Activated CD8-positive, alpha-beta memory T cell treated with anti-CD3 and anti-CD28 coated beads, Interleukin-2, amount 10 ng/mL, durations not matched to agents 7 days and 5 days (primary cell): ENCODE measurements around the gene DNAL4. TPM values are rescaled to one million over a fixed set of nuclear protein-coding genes. Genes with fewer than 3 reads are reported as not detected.

Experiments
- ATAC-seq: fragments of 150-1000 bp; cut with Tn5 transposase; one replicate; pipeline ENCODE4 v1.10.0; 2021; ENCODE audit warnings: moderate library complexity
- CTCF ChIA-PET: fragments of 350-600 bp; sonication (Branson Sonifier 250); formaldehyde crosslinking; loops from one replicate; lab custom pipeline; 2021; ENCODE audit warnings: antibody characterized with exemption; lab: Charles Lee
- DNase-seq: peaks from one replicate; pipeline ENCODE4 v3.0.0-alpha.2; 2020
- H3K27ac Mint-ChIP-seq: one replicate; pipeline ENCODE4 v1.8.0; 2021; ENCODE audit warnings: mild to moderate bottlenecking, mixed read lengths
- H3K27me3 Mint-ChIP-seq: one replicate; pipeline ENCODE4 v1.8.0; 2021; ENCODE audit warnings: mixed read lengths
- H3K36me3 Mint-ChIP-seq: one replicate; pipeline ENCODE4 v1.8.0; 2021; ENCODE audit warnings: mild to moderate bottlenecking, mixed read lengths
- H3K4me1 Mint-ChIP-seq: one replicate; pipeline ENCODE4 v1.8.0; 2021; ENCODE audit warnings: mixed read lengths
- H3K4me3 Mint-ChIP-seq: one replicate; pipeline ENCODE4 v1.8.0; 2021; ENCODE audit warnings: mild to moderate bottlenecking, moderate library complexity, mixed read lengths
- H3K9me3 Mint-ChIP-seq: one replicate; pipeline ENCODE4 v1.8.0; 2022; ENCODE audit warnings: low read depth, mixed read lengths
- total RNA-seq, 2 experiments: library from RNA; stranded (reverse); gene quantifications; one replicate each; pipeline ENCODE4 v1.2.3, GENCODE V29; 2021

The DNAL4 gene, protein sequence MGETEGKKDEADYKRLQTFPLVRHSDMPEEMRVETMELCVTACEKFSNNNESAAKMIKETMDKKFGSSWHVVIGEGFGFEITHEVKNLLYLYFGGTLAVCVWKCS
- 1 to 10 TPM; 8.2 to 8.9 TPM for total RNA-seq

DNA sequence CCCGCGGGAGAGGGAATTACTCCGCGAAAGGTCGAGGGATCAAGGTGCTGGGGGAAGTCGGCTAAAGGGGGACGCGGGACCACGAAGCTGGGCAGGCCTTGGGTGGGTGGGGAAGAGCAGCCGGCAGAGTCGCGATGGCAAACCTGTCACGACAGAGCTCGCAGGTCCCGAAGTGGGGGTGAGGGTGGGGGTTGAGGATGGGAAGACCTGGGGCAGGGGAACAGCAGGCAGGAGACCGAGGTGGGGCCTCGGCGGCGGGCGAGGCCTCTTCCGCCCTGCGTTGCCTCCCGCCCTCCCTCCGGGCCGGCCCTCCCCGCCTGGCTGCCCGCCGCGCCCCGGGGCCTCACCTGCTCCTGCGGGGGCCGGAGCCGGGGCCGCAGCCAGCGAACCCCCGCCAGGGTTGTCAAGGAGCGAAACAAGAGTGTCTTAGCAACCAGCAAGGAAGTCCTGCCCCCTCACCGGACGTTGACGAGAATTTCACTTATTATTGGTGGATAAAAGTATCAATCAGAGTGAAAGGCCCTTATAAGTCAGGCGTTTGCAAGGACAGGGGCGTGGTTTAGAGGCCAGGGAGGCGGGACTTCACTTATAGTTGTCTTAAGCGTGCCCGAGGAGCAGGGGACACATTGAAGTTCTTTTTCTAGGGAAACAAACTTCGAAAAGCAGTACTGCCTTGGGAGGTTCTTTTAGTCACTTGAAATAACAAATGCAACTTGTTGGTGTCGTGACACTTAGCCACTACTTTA lies at the start of gene DNAL4:
Gene DNAL4 (minus strand): TSS at position 423 of the 746 bp plus-strand sequence. CDS start 11,412 bp downstream, outside the sequence.
- H3K27ac Mint-ChIP-seq, result peak within 1 kb of the TSS; percentile 75
- H3K9me3 Mint-ChIP-seq, result no peaks in the 10 kb centered on the region
- H3K4me3 Mint-ChIP-seq, result peak within 1 kb of the TSS; percentile 79
- CTCF ChIA-PET, result interaction anchor here (1.3 to 1.4 kb wide), 2 partner anchors 28 to 31 kb away, joined by 3 read pairs; no protein-coding TSS in a partner anchor
- ATAC-seq (peak; percentile 98), DNase-seq (peak; percentile 97)
- peaks cover 16% of the 10 kb centered on the region for H3K4me1 Mint-ChIP-seq
- no peaks in the 10 kb centered on the region for H3K36me3 Mint-ChIP-seq
- H3K27me3 Mint-ChIP-seq, result peaks cover 26% of the 10 kb centered on the region

GRCh38 chr22:38843201-38843656 lies 49.3 kb upstream of the DNAL4 start:
- peaks cover 10% of the 10 kb centered on the region for H3K4me1 Mint-ChIP-seq
- no peaks in the 10 kb centered on the region for H3K9me3 Mint-ChIP-seq
- H3K27me3 Mint-ChIP-seq, result peaks cover 62% of the 10 kb centered on the region
- DNase-seq (peak; percentile 67), ATAC-seq (peak; percentile 90)
- no peaks in the 10 kb centered on the region for H3K36me3 Mint-ChIP-seq
- H3K4me3 Mint-ChIP-seq, result no peak overlapping the region
- H3K27ac Mint-ChIP-seq, result no peak overlapping the region
- CTCF ChIA-PET, result interaction anchor here (0.5 to 3.7 kb wide), 8 partner anchors 19 to 270 kb away, joined by 3 to 29 read pairs (median 4); no protein-coding TSS in a partner anchor

DNA sequence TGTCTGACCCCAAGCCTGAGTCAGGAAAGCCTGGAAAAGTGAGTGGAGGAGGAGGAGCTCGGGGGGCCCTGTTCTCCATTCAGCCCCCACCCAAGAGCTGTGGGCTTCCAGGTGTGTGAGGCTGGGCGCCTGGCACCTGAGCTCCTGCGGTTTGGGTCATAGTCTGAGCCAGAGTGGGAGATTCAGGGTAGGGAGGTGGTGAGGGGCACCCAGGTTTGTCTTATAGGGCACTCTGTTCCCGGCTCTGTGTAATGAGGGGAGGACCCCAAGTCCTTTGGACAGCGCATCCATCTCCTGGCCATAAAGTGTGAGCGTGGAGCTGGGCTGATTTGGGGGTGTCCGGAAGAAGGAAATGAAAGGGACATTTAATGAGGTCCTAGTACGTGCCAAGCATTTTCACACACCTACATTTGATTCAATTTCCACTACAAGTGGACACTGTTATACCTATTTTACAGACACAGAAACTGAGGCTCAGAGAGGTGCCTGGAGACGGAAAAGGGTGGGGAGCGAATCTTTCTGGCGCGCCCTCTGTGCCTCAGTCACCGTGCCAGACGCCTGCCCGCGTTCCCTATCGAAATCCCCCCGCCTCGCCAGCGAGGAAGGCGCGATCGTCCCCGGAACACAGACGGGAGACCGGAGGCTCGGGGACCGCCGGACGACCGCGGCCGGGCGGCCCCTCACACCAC lies 48.7 kb upstream of the DNAL4 start:
- H3K27me3 Mint-ChIP-seq, result peaks cover 59% of the 10 kb centered on the region

DNA sequence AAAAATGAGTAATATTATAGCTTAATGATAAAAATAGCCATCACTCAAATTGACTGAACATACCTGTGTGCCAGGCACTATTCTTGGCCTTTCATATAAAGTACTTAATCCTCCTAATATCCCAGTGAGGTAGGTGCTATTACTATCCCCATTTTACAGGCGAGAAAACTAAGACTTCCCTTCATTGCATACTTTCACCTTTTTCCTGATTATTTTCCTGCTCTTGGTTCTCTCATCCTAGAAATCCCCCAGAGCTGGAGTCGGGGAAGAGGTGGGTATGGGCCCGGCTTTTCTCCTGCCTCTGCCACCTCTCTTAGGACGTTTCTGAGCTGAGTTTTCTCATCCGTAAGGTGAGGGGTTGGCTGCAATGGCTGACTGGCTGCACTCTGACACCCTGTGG lies 47.7 kb upstream of the DNAL4 start:
- H3K27me3 Mint-ChIP-seq, result peaks cover 49% of the 10 kb centered on the region
- no peaks in the 10 kb centered on the region for H3K36me3 Mint-ChIP-seq
- H3K9me3 Mint-ChIP-seq, result no peaks in the 10 kb centered on the region

More for the DNA sequence above, 48.7 kb upstream of the DNAL4 start:
- CTCF ChIA-PET, result interaction anchor here (0.5 to 3.7 kb wide), 8 partner anchors 19 to 270 kb away, joined by 3 to 29 read pairs (median 4); no protein-coding TSS in a partner anchor
- Mint-ChIP-seq H3K4me3 (peak overlapping the region; percentile 60), H3K27ac (no peak overlapping the region), H3K9me3 (no peaks in the 10 kb centered on the region), H3K4me1 (peaks cover 10% of the 10 kb centered on the region), H3K36me3 (no peaks in the 10 kb centered on the region)
- no peak for DNase-seq
- no peak for ATAC-seq

GRCh38 chr22:38841211-38841610 lies 47.3 kb upstream of the DNAL4 start:
- Mint-ChIP-seq H3K9me3 (no peaks in the 10 kb centered on the region), H3K4me3 (no peak overlapping the region), H3K27ac (no peak overlapping the region), H3K36me3 (no peaks in the 10 kb centered on the region), H3K4me1 (peaks cover 10% of the 10 kb centered on the region), H3K27me3 (peaks cover 46% of the 10 kb centered on the region)
- DNase-seq (no peak), ATAC-seq (no peak)
- CTCF ChIA-PET, result interaction anchor here (3.7 kb wide), 1 partner anchor 73 kb away, joined by 29 read pairs; no protein-coding TSS in a partner anchor

More for the DNA sequence above, 47.7 kb upstream of the DNAL4 start:
- ATAC-seq (no peak), DNase-seq (no peak)
- no peak overlapping the region for H3K4me3 Mint-ChIP-seq
- no peak overlapping the region for H3K27ac Mint-ChIP-seq
- CTCF ChIA-PET, result interaction anchor here (3.7 kb wide), 1 partner anchor 73 kb away, joined by 29 read pairs; no protein-coding TSS in a partner anchor
- H3K4me1 Mint-ChIP-seq, result peaks cover 10% of the 10 kb centered on the region

DNA sequence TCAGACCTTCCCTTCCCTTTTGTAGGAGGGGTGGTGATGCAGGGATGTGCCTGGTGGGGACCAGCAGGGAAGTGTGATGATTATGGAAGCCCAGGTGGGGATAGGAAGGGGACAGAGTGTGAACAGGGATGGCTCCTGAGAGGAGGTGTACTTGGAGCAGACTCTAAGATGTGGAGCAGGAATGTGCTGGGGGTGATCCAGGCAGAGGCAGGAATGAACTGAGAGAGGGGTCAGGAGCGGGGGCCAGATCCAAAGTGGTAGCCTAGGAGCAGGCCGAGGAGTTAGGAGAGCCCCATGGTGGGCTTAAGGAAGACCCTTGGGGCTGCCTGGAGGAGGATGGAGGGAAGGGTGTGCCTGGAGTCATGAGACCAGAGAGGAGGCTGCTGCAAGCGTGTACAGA lies 46.2 kb upstream of the DNAL4 start:
- no peak overlapping the region for H3K4me3 Mint-ChIP-seq
- peaks cover 41% of the 10 kb centered on the region for H3K27me3 Mint-ChIP-seq
- ATAC-seq (no peak), DNase-seq (no peak)
- H3K4me1 Mint-ChIP-seq, result peaks cover 10% of the 10 kb centered on the region
- no peaks in the 10 kb centered on the region for H3K36me3 Mint-ChIP-seq
- H3K9me3 Mint-ChIP-seq, result no peaks in the 10 kb centered on the region
- CTCF ChIA-PET, result interaction anchor here (0.7 kb wide), 1 partner anchor 28 kb away, joined by 3 read pairs; no protein-coding TSS in a partner anchor
- no peak overlapping the region for H3K27ac Mint-ChIP-seq

- Mint-ChIP-seq H3K4me1 (peaks cover 10% of the 10 kb centered on the region), H3K27me3 (peaks cover 38% of the 10 kb centered on the region), H3K36me3 (no peaks in the 10 kb centered on the region), H3K9me3 (no peaks in the 10 kb centered on the region), H3K4me3 (no peak overlapping the region), H3K27ac (no peak overlapping the region)
- CTCF ChIA-PET, result interaction anchor here (0.7 kb wide), 1 partner anchor 28 kb away, joined by 3 read pairs; no protein-coding TSS in a partner anchor
- DNase-seq (no peak), ATAC-seq (no peak)
Observed at GRCh38 chr22:38839686-38840085, 45.7 kb upstream of the DNAL4 start.

- Mint-ChIP-seq H3K27me3 (peaks cover 28% of the 10 kb centered on the region), H3K27ac (no peak overlapping the region), H3K9me3 (no peaks in the 10 kb centered on the region), H3K4me3 (no peak overlapping the region), H3K4me1 (peaks cover 4% of the 10 kb centered on the region), H3K36me3 (no peaks in the 10 kb centered on the region)
- DNase-seq (no peak), ATAC-seq (no peak)
- CTCF ChIA-PET, result interaction anchor here (1.0 kb wide), 1 partner anchor 68 kb away, joined by 3 read pairs; no protein-coding TSS in a partner anchor
Observed at GRCh38 chr22:38837414-38837928, 43.5 kb upstream of the DNAL4 start.

DNA sequence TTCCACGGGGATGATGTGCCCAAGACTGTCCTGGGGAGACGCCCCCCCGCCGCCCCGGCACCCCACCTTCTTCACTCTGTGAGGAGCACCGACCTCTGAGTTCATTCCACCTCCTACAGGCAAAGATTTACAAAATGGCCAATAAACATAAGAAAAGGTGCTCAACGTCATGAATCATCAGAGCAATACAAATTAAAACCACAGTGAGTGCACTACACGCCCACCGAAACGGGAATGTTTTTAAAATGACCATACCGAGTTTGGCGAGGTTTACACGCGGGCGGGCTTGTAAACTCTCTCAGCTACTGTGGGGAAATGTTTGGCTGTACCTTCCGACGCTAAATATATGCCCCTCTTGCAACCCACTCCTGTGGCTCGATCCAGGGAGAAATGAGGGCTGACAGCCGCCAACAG lies 42.0 kb upstream of the DNAL4 start:
- no peak overlapping the region for H3K27ac Mint-ChIP-seq
- H3K9me3 Mint-ChIP-seq, result no peaks in the 10 kb centered on the region
- no peak for DNase-seq
- H3K27me3 Mint-ChIP-seq, result peaks cover 14% of the 10 kb centered on the region
- H3K36me3 Mint-ChIP-seq, result no peaks in the 10 kb centered on the region
- no peak for ATAC-seq
- no peaks in the 10 kb centered on the region for H3K4me1 Mint-ChIP-seq
- CTCF ChIA-PET, result no interaction called here
- H3K4me3 Mint-ChIP-seq, result no peak overlapping the region

DNA sequence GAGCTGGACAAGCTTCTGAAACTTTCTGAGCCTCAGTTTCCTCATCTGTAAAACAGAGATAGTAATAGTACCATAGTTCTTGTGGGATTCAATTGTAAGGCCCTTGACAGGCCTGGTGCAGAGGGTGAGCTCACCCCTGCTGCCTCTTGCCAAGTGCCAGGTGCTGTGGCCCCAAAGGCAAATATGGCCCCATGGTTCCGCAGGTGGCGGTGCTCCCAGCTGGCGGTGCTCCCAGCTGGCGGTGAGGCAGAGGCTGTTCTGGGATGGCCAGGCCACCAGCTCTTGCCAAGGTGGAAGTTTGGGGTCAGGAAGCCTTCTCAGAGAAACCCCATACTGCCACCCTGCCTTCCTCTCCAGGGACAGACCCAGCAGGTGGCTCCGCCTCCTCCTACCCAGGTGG lies 41.0 kb upstream of the DNAL4 start:
- Mint-ChIP-seq H3K4me3 (no peak overlapping the region), H3K36me3 (no peaks in the 10 kb centered on the region), H3K27me3 (peaks cover 5% of the 10 kb centered on the region), H3K27ac (no peak overlapping the region), H3K9me3 (no peaks in the 10 kb centered on the region), H3K4me1 (no peaks in the 10 kb centered on the region)
- ATAC-seq, result no peak
- CTCF ChIA-PET, result no interaction called here
- no peak for DNase-seq

- Mint-ChIP-seq H3K4me3 (no peak overlapping the region), H3K9me3 (no peaks in the 10 kb centered on the region), H3K4me1 (no peaks in the 10 kb centered on the region), H3K27ac (no peak overlapping the region), H3K27me3 (no peaks in the 10 kb centered on the region), H3K36me3 (no peaks in the 10 kb centered on the region)
- ATAC-seq (no peak), DNase-seq (no peak)
- CTCF ChIA-PET, result interaction anchor here (1.0 kb wide), 1 partner anchor 34 kb away, joined by 3 read pairs; no protein-coding TSS in a partner anchor
Observed at GRCh38 chr22:38834215-38834953, 40.4 kb upstream of the DNAL4 start.

DNA sequence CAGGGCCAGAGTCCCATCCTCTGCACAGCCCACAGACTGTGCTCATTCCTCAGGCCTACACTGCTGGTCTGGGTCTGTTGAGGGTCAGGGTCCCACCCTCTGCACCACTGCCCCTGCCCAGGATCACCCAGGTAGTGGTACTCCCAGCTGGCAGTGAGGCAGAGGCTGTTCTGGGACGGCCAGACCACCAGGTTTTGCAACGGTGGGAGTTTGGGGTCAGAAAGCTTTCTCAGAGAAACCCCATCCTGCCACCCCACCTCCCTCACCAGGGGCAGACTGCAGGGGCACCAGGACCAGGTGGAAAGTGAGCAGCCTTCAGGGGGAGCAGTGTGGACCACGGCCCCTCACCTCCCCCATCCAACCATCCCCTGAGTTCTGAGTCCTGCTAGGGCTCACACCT lies 39.1 kb upstream of the DNAL4 start:
- CTCF ChIA-PET, result interaction anchor here (0.7 to 1.0 kb wide), 2 partner anchors 36 to 37 kb away, joined by 3 read pairs; no protein-coding TSS in a partner anchor
- ATAC-seq (no peak), DNase-seq (no peak)
- Mint-ChIP-seq H3K9me3 (no peaks in the 10 kb centered on the region), H3K36me3 (no peaks in the 10 kb centered on the region), H3K4me3 (no peak overlapping the region), H3K27ac (no peak overlapping the region), H3K27me3 (no peaks in the 10 kb centered on the region), H3K4me1 (no peaks in the 10 kb centered on the region)
